Activated CD8-positive, alpha-beta memory T cell treated with anti-CD3 and anti-CD28 coated beads, Interleukin-2, amount 50 U/mL, for 4 hours (primary cell): ENCODE measurements around the gene TBCB.
"Not testable (repeated sequence)": the region's sequence is repeated elsewhere in the genome, so short reads cannot be mapped to it uniquely, and the experiment has no call there.

ENCODE experiments used
- DNase-seq: peaks from one replicate; pipeline ENCODE4 v3.0.0-alpha.2; 2020

The TBCB gene

DNA sequence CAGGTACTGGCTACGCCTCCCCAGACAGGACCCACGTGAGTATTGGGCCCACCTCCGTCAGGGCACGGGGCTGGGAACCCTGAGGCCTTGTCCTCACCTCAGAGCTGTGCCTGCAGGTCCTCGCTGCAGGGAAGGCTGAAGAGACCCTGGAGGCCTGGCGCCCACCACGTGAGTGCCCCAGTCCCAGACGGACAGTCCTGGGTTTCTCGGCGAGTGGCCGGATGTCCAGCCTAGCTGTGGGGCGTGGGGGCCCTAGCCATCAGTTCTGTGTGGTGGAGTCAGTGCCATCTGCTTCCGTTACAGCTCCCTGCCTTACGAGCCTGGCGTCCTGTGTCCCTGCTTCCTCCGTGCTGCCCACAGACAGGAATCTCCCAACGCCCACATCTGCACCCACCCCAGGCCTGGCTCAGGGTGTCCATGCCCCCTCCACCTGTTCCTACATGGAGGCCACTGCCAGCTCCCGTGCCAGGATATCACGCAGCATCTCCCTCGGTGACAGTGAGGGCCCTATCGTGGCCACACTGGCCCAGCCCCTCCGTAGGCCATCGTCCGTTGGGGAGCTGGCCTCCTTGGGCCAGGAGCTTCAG, 12.1 kb upstream of the TBCB start:
- DNase-seq = no peak

GRCh38 chr19:36103842-36104552, 11.3 kb upstream of the TBCB start:
- no peak for DNase-seq

DNA sequence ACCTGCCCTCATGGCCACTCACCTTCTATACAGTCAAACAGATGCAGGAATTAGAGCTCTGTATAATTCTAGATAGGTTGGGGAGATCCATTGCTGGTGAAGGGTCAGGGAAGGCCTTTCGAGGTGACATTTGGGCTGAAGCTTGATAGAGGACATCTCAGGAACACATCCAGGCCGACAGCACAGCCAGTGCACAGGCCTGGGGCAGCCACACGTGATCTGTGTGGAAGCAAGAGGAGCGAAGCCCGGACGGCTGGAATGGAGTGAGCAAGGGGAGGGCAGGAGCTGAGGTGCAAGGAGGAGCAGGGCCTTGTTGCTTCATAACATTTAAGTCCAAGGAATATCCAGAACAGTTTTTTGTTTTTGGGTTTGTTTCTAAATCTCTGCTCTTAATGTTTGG, 8.8 kb upstream of the TBCB start:
- DNase-seq = no peak

DNA sequence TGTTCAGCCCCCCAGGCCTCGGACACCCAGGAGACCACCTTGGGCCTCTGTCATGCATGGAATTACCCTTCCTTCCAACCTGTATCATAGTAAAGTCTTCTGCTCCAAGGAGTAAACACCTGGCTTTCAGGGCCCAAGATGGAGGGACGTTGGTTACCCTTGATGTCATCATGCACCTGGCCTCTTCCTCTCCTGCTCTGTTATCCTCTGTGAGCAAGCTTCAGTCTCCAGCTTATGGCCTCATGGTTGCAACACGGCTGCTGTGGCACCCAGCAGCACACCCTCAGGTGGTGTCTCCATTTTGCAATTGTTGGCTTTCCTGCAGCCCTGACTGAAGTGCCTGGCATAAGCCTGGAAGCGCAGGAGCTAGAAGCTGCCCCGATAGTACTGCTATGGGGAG, 8.3 kb upstream of the TBCB start:
- no peak for DNase-seq

DNA sequence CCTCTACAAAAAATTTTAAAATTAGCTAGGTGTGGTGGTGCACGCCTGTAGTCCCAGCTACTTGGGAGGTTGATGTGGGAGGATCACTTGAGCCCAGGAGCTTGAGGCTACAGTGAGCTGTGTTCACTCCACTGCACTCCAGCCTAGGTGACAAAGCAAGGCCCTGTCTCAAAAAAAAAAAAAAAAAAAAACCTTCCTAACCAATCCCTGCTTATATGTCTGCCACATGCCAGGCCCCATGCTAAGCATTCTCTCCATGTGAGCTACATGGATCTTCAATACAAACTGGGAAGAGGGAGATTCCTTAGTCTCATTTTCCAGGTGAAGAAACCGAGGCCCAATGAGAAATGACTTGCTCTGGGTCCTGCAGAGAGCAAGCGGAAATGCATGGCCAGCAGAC, 6.6 kb upstream of the TBCB start:
- DNase-seq = no peak

- DNase-seq = no peak
These were observed 4.6 kb upstream of the TBCB start, which contains the start of gene OVOL3 for GRCh38 chr19:36110487-36111199. TSS of gene OVOL3 (plus strand) at chr19:36111143. CDS start at chr19:36111203, 60 bp downstream.

- no peak for DNase-seq
These were observed 4.1 kb upstream of the TBCB start for GRCh38 chr19:36111200-36111539.

DNA sequence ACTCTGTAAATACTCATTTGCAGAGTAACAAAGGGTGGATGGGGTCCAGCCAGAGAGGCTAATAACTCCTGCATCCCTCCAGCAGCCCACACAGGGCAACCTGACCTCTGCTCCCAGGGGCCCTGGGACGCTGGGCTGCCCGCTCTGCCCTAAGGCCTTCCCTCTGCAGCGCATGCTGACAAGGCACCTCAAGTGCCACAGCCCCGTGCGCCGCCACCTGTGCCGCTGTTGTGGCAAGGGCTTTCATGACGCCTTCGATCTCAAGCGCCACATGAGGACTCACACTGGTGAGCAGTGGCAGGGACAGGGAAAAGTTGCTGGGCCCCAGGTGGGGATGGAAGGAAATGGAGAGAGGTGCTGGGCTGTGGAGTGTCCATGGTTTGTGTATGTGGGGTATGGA, 2.6 kb upstream of the TBCB start:
- no peak for DNase-seq

- no peak for DNase-seq
These were observed 1.8 kb upstream of the TBCB start for GRCh38 chr19:36113425-36113824.

DNA sequence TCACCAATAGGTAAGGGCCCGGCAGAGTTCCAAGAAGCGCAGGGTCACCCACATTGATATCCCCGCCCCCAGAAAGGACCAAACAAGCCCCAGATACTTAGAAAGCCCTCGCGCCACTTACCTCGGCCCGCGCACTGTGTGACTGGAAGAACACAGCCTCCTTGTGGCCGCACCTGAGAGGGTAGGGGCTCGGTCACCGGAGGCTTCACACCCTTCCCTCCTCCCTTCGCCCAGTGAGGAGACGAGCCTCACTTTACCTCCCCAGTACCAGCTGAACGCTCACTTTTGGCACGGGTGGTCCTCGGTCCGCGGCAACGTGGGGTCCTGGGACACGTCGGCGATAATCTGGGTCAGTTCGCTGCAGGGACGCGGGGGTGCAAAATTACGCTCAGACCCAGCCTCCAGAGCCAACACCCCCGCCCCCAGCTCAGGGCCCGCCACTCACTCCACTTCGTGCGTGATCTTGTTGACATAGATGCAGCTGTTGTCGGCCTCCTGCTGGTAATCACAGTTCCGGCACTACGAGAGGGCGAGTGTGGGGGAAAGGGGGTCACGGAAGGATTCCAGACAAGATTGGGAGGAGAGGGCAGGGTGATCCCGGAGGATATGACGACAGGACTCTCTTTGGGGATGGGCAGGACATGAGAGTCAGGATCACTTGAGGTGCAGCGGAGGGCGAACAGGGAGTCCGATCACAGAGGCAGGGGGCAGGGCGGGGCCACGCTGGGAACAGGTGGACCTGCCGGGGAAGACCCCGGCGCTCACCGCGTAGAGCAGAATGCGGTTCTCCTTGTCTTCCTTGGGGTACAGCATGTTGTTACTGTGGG, 1.2 kb upstream of the TBCB start:
- no peak for DNase-seq

GRCh38 chr19:36114721-36115452, 381 bp upstream of the TBCB start, which contains the start of gene POLR2I:
TSS of gene POLR2I (minus strand) at chr19:36114875. CDS start at chr19:36114856, 19 bp downstream.
- DNase-seq = peak; percentile 96

DNA sequence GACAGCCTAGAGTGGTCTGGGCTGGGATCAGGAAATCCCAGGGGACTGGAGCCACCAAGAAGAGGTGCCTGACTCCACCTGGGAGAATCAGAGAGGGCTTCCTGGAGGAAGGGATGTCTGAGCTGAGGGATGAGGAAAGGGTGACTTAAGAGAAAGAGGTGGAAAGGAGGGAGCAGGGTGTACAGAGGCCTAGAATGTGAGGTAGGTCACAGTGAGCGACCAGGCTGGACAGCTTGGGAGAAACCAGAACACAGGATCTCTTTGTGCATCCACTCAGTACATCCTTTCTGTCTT, 1.0 kb downstream of the TBCB start:
- no peak for DNase-seq

GRCh38 chr19:36120092-36120983, 5.1 kb downstream of the TBCB start:
- no peak for DNase-seq

DNA sequence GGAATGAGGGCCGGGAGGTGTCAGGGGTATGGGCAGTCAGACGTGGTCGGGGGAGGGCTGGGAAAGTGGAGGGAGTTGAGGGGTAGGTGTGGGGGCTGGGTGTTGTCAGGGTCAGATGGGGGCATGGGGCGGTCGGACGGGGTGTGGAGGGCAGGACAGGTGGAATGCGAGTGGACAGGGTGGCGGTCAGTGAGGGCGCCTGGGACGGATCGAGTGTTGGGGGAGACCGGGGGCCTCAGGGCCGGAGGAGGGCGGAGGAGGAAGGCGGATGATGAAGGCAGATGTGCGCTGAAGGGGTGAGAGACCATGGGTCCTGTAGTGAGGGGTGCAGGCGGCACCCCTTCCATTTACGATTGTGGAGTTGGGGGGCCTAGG, 5.7 kb downstream of the TBCB start:
- DNase-seq = no peak

DNA sequence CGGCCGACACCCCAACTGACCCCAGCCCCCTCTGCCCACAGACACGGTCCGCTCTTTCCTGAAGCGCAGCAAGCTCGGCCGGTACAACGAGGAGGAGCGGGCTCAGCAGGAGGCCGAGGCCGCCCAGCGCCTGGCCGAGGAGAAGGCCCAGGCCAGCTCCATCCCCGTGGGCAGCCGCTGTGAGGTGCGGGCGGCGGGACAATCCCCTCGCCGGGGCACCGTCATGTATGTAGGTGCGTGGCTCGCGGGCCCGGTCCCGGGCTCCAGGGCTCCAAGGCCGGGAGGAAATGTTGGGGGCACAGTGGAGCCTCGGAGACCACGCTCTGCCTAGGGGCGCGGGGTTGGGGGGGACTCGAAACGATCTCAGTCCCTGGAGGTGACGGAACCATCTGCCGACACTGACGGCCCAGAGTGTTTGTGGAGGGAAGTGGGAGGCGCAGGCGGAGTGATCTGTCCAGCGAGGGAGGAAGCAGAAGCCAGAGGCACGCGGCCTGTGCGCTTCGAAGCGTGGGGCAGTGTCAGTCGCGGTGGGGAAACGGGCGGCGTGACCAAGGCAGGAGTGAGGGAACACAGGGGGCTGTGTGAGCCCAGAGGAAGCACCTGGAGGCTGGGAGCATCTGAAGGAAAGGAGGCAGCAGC, 6.3 kb downstream of the TBCB start:
- DNase-seq = no peak

GRCh38 chr19:36125557-36125956, 10.3 kb downstream of the TBCB start:
- DNase-seq = no peak

- DNase-seq = no peak
These were observed 13.1 kb downstream of the TBCB start for GRCh38 chr19:36128392-36128736.

DNA sequence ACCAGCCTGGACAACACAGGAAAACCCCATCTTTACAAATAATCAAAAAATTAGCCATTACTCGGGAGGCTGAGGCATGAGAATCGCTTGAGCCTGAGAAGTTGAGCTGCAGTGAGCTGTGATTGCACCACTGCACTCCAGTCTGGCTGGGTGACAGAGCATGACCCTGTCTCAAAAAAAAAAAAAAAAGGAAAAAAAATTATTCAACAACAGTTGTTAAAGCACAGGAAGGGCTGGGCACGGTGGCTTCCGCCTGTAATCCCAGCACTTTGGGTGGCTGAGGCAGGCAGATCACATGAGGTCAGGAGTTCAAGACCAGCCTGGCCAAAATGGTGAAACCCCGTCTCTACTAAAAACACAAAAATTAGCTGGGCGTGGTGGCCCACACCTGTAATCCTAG, 16.0 kb downstream of the TBCB start:
- not testable (repeated sequence) for DNase-seq

DNA sequence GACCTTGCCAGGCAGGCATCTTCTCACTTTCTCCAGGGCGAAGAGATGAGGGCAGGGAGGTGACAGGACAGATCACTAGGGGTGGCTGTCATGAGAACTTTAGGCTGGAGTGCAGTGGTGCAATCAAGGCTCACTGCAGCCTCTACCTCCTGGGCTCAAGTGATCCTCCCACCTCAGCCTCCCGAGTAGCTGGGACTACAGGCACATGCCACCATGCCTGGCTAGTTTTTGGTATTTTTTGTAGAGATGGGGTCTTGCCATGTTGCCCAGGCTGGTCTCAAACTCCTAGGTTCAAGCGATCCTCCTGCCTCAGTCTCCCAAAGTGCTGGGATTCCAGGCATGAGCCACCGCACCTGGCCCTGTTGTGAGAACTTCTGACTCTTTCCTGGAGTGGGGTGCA, 19.6 kb downstream of the TBCB start:
- DNase-seq = not testable (repeated sequence)

GRCh38 chr19:36136964-36137686, 21.9 kb downstream of the TBCB start:
- no peak for DNase-seq

DNA sequence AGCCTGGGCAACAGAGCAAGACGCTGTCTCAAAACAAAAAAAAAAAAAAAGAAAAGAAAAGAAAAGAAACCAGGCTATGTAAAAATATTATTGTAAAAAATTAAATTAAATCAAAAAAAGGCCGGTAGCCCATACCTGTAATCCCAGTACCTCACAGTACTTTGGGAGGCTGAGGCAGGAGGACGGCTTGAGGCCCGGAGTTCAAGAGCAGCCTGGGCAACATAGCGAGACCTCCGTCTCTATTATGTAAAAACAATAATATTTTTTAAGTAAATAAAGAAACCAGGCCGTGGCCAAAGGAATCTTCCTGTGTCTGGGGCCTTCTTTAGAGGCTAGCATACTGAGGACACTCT, 23.8 kb downstream of the TBCB start:
- no peak for DNase-seq
